ENCODE measurements around the gene KCNIP1.

KCNIP1 gene

GRCh38 chr5:170534941-170535340 lies 31.1 kb downstream of the KCNIP1 start:
- Histone ChIP-seq H3K27ac (ENCODE audit: low read length) (no peak overlapping the region), H3K9me3 (ENCODE audit: control insufficient read depth in 2 of 2, low read length in 2 of 2) (no peaks in the 10 kb centered on the region), H3K4me3 (ENCODE audit: low read length in 2 of 2) (no peak overlapping the region), H3K36me3 (ENCODE audit: control insufficient read depth in 2 of 2, insufficient read depth in 2 of 2, low read length in 2 of 2) (no peaks in the 10 kb centered on the region), H3K4me1 (ENCODE audit: control insufficient read depth, insufficient read depth, low read length) (no peaks in the 10 kb centered on the region), H3K9ac (ENCODE audit: low read length in 2 of 2) (no peak overlapping the region), H3K27me3 (ENCODE audit: control insufficient read depth in 1 of 2, insufficient read depth in 2 of 2, low read length in 2 of 2) (peaks cover 0 to 4% of the 10 kb centered on the region in 2 donors)

GRCh38 chr5:170536525-170536924 lies 32.7 kb downstream of the KCNIP1 start:
- Histone ChIP-seq H3K9me3 (ENCODE audit: control insufficient read depth in 2 of 2, low read length in 2 of 2) (no peaks in the 10 kb centered on the region), H3K4me1 (ENCODE audit: control insufficient read depth, insufficient read depth, low read length) (no peaks in the 10 kb centered on the region)

GRCh38 chr5:170537451-170538095 lies 33.8 kb downstream of the KCNIP1 start:
- peaks cover 0 to 4% of the 10 kb centered on the region in 2 donors for H3K27me3 ChIP-seq (ENCODE audit: control insufficient read depth in 1 of 2, insufficient read depth in 2 of 2, low read length in 2 of 2)
- H3K9me3 ChIP-seq (ENCODE audit: control insufficient read depth in 2 of 2, low read length in 2 of 2): no peaks in the 10 kb centered on the region
- no peaks in the 10 kb centered on the region for H3K4me1 ChIP-seq (ENCODE audit: control insufficient read depth, insufficient read depth, low read length)
- H3K9ac ChIP-seq (ENCODE audit: low read length in 2 of 2): no peak overlapping the region
- no peaks in the 10 kb centered on the region for H3K36me3 ChIP-seq (ENCODE audit: control insufficient read depth in 2 of 2, insufficient read depth in 2 of 2, low read length in 2 of 2)
- H3K27ac ChIP-seq (ENCODE audit: low read length): no peak overlapping the region
- H3K4me3 ChIP-seq (ENCODE audit: low read length in 2 of 2): no peak overlapping the region

More at GRCh38 chr5:170536525-170536924, 32.7 kb downstream of the KCNIP1 start:
- Histone ChIP-seq H3K36me3 (ENCODE audit: control insufficient read depth in 2 of 2, insufficient read depth in 2 of 2, low read length in 2 of 2) (no peaks in the 10 kb centered on the region), H3K27me3 (ENCODE audit: control insufficient read depth in 1 of 2, insufficient read depth in 2 of 2, low read length in 2 of 2) (peaks cover 0 to 4% of the 10 kb centered on the region in 2 donors), H3K4me3 (ENCODE audit: low read length in 2 of 2) (no peak overlapping the region), H3K27ac (ENCODE audit: low read length) (no peak overlapping the region), H3K9ac (ENCODE audit: low read length in 2 of 2) (no peak overlapping the region)

- Histone ChIP-seq H3K9ac (ENCODE audit: low read length in 2 of 2) (no peak overlapping the region), H3K27ac (ENCODE audit: low read length) (no peak overlapping the region), H3K27me3 (ENCODE audit: control insufficient read depth in 1 of 2, insufficient read depth in 2 of 2, low read length in 2 of 2) (peaks cover 0 to 4% of the 10 kb centered on the region in 2 donors), H3K36me3 (ENCODE audit: control insufficient read depth in 2 of 2, insufficient read depth in 2 of 2, low read length in 2 of 2) (no peaks in the 10 kb centered on the region), H3K4me1 (ENCODE audit: control insufficient read depth, insufficient read depth, low read length) (no peaks in the 10 kb centered on the region), H3K9me3 (ENCODE audit: control insufficient read depth in 2 of 2, low read length in 2 of 2) (no peaks in the 10 kb centered on the region), H3K4me3 (ENCODE audit: low read length in 2 of 2) (no peak overlapping the region)
Observed at GRCh38 chr5:170538096-170538465, 34.3 kb downstream of the KCNIP1 start.

GRCh38 chr5:170538696-170539586 lies 35.1 kb downstream of the KCNIP1 start:
- H3K36me3 ChIP-seq (ENCODE audit: control insufficient read depth in 2 of 2, insufficient read depth in 2 of 2, low read length in 2 of 2): no peaks in the 10 kb centered on the region
- H3K4me3 ChIP-seq (ENCODE audit: low read length in 2 of 2): no peak overlapping the region
- no peaks in the 10 kb centered on the region for H3K4me1 ChIP-seq (ENCODE audit: control insufficient read depth, insufficient read depth, low read length)
- H3K27me3 ChIP-seq (ENCODE audit: control insufficient read depth in 1 of 2, insufficient read depth in 2 of 2, low read length in 2 of 2): peaks cover 0 to 4% of the 10 kb centered on the region in 2 donors
- H3K9ac ChIP-seq (ENCODE audit: low read length in 2 of 2): no peak overlapping the region
- no peaks in the 10 kb centered on the region for H3K9me3 ChIP-seq (ENCODE audit: control insufficient read depth in 2 of 2, low read length in 2 of 2)
- H3K27ac ChIP-seq (ENCODE audit: low read length): no peak overlapping the region

- Histone ChIP-seq H3K36me3 (ENCODE audit: control insufficient read depth in 2 of 2, insufficient read depth in 2 of 2, low read length in 2 of 2) (no peaks in the 10 kb centered on the region), H3K4me3 (ENCODE audit: low read length in 2 of 2) (no peak overlapping the region), H3K9ac (ENCODE audit: low read length in 2 of 2) (no peak overlapping the region), H3K9me3 (ENCODE audit: control insufficient read depth in 2 of 2, low read length in 2 of 2) (no peaks in the 10 kb centered on the region), H3K27ac (ENCODE audit: low read length) (no peak overlapping the region), H3K27me3 (ENCODE audit: control insufficient read depth in 1 of 2, insufficient read depth in 2 of 2, low read length in 2 of 2) (peaks cover 0 to 4% of the 10 kb centered on the region in 2 donors), H3K4me1 (ENCODE audit: control insufficient read depth, insufficient read depth, low read length) (no peaks in the 10 kb centered on the region)
Observed at GRCh38 chr5:170540271-170540670, 36.5 kb downstream of the KCNIP1 start.

- H3K27ac ChIP-seq (ENCODE audit: low read length): no peak overlapping the region
- H3K4me3 ChIP-seq (ENCODE audit: low read length in 2 of 2): no peak overlapping the region
- H3K4me1 ChIP-seq (ENCODE audit: control insufficient read depth, insufficient read depth, low read length): no peaks in the 10 kb centered on the region
- peaks cover 0 to 4% of the 10 kb centered on the region in 2 donors for H3K9me3 ChIP-seq (ENCODE audit: control insufficient read depth in 2 of 2, low read length in 2 of 2)
- peaks cover 0 to 2% of the 10 kb centered on the region in 2 donors for H3K27me3 ChIP-seq (ENCODE audit: control insufficient read depth in 1 of 2, insufficient read depth in 2 of 2, low read length in 2 of 2)
- no peak overlapping the region for H3K9ac ChIP-seq (ENCODE audit: low read length in 2 of 2)
- H3K36me3 ChIP-seq (ENCODE audit: control insufficient read depth in 2 of 2, insufficient read depth in 2 of 2, low read length in 2 of 2): no peaks in the 10 kb centered on the region
Observed at GRCh38 chr5:170541146-170541769, 37.4 kb downstream of the KCNIP1 start.

- H3K4me1 ChIP-seq (ENCODE audit: control insufficient read depth, insufficient read depth, low read length): no peaks in the 10 kb centered on the region
- no peak overlapping the region for H3K9ac ChIP-seq (ENCODE audit: low read length in 2 of 2)
- H3K4me3 ChIP-seq (ENCODE audit: low read length in 2 of 2): no peak overlapping the region
- peaks cover 0 to 4% of the 10 kb centered on the region in 2 donors for H3K9me3 ChIP-seq (ENCODE audit: control insufficient read depth in 2 of 2, low read length in 2 of 2)
- H3K36me3 ChIP-seq (ENCODE audit: control insufficient read depth in 2 of 2, insufficient read depth in 2 of 2, low read length in 2 of 2): no peaks in the 10 kb centered on the region
- H3K27ac ChIP-seq (ENCODE audit: low read length): no peak overlapping the region
- H3K27me3 ChIP-seq (ENCODE audit: control insufficient read depth in 1 of 2, insufficient read depth in 2 of 2, low read length in 2 of 2): no peaks in the 10 kb centered on the region
Observed at GRCh38 chr5:170542691-170543293, 39.0 kb downstream of the KCNIP1 start.

- H3K27ac ChIP-seq (ENCODE audit: low read length): no peak overlapping the region
- no peaks in the 10 kb centered on the region for H3K36me3 ChIP-seq (ENCODE audit: control insufficient read depth in 2 of 2, insufficient read depth in 2 of 2, low read length in 2 of 2)
- H3K4me1 ChIP-seq (ENCODE audit: control insufficient read depth, insufficient read depth, low read length): no peaks in the 10 kb centered on the region
- no peaks in the 10 kb centered on the region for H3K27me3 ChIP-seq (ENCODE audit: control insufficient read depth in 1 of 2, insufficient read depth in 2 of 2, low read length in 2 of 2)
- peaks cover 0 to 4% of the 10 kb centered on the region in 2 donors for H3K9me3 ChIP-seq (ENCODE audit: control insufficient read depth in 2 of 2, low read length in 2 of 2)
- H3K4me3 ChIP-seq (ENCODE audit: low read length in 2 of 2): no peak overlapping the region
- H3K9ac ChIP-seq (ENCODE audit: low read length in 2 of 2): no peak overlapping the region
Observed at GRCh38 chr5:170545313-170545712, 41.5 kb downstream of the KCNIP1 start.

GRCh38 chr5:170545811-170546210 lies 42.0 kb downstream of the KCNIP1 start:
- Histone ChIP-seq H3K27me3 (ENCODE audit: control insufficient read depth in 1 of 2, insufficient read depth in 2 of 2, low read length in 2 of 2) (no peaks in the 10 kb centered on the region), H3K36me3 (ENCODE audit: control insufficient read depth in 2 of 2, insufficient read depth in 2 of 2, low read length in 2 of 2) (no peaks in the 10 kb centered on the region), H3K4me3 (ENCODE audit: low read length in 2 of 2) (no peak overlapping the region), H3K4me1 (ENCODE audit: control insufficient read depth, insufficient read depth, low read length) (no peaks in the 10 kb centered on the region), H3K27ac (ENCODE audit: low read length) (no peak overlapping the region), H3K9me3 (ENCODE audit: control insufficient read depth in 2 of 2, low read length in 2 of 2) (peaks cover 0 to 4% of the 10 kb centered on the region in 2 donors), H3K9ac (ENCODE audit: low read length in 2 of 2) (no peak overlapping the region)

All from stomach smooth muscle (tissue), 2 donors.